Measurements from ENCODE around the gene PARD3B.

Gene PARD3B

DNA sequence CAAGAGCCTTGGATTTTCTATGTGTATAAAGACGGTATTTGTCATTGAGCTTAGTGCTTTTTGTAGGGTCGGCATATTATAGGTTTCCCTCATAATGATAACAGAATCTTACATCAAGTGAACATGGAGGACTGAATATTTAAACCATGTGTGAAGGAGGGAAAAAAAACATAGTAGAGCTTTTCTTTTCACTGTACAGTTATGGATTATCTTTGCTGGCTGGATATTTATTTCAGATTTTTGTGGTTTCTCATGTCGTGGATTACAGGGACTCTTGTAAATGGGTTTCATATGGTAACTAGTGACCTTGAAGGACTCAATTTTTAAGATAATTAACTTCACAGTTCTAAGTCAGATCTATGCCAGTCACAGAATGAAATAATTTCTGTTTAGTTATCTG, 806.8 kb downstream of the PARD3B start:
- no peaks in the 10 kb centered on the region for H3K9me3 ChIP-seq (replicated peaks; ENCODE audit: insufficient read depth, low read length)
- H3K27me3 ChIP-seq (replicated peaks; ENCODE audit: insufficient read depth, low read length) = no peaks in the 10 kb centered on the region
- H3K27ac ChIP-seq (ENCODE audit: low read length) = no peak overlapping the region
- H3F3A ChIP-seq (ENCODE audit: insufficient read depth, low read length) = no peaks in the 10 kb centered on the region
- no peak for DNase-seq
- TF ChIP-seq EZH2phosphoT487 (IDR thresholded peaks at IDR 0.05; ENCODE audit: low read length) = no peak
- no peak for TF ChIP-seq EZH2 (optimal IDR thresholded peaks at IDR 0.05; ENCODE audit: low read depth, low read length)
- TF ChIP-seq, protein P1, sequence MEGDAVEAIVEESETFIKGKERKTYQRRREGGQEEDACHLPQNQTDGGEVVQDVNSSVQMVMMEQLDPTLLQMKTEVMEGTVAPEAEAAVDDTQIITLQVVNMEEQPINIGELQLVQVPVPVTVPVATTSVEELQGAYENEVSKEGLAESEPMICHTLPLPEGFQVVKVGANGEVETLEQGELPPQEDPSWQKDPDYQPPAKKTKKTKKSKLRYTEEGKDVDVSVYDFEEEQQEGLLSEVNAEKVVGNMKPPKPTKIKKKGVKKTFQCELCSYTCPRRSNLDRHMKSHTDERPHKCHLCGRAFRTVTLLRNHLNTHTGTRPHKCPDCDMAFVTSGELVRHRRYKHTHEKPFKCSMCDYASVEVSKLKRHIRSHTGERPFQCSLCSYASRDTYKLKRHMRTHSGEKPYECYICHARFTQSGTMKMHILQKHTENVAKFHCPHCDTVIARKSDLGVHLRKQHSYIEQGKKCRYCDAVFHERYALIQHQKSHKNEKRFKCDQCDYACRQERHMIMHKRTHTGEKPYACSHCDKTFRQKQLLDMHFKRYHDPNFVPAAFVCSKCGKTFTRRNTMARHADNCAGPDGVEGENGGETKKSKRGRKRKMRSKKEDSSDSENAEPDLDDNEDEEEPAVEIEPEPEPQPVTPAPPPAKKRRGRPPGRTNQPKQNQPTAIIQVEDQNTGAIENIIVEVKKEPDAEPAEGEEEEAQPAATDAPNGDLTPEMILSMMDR (IDR thresholded peaks at IDR 0.05; ENCODE audit: low read length) = no peak
- H3K4me3 ChIP-seq (ENCODE audit: low read length) = no peak overlapping the region
- no peaks in the 10 kb centered on the region for H3K4me1 ChIP-seq (ENCODE audit: low read length)
- no peaks in the 10 kb centered on the region for H3K79me2 ChIP-seq (ENCODE audit: low read length)
- H3K36me3 ChIP-seq (replicated peaks; ENCODE audit: insufficient read depth, low read length) = no peaks in the 10 kb centered on the region
- H4K20me1 ChIP-seq (ENCODE audit: insufficient read depth, low read length) = no peaks in the 10 kb centered on the region
- no peaks in the 10 kb centered on the region for H3K9me2 ChIP-seq (replicated peaks; ENCODE audit: insufficient read depth, low read length)
- no peak overlapping the region for H2AFZ ChIP-seq (ENCODE audit: low read length)
- H3K9ac ChIP-seq (ENCODE audit: low read length) = no peak overlapping the region
- H3K4me2 ChIP-seq (ENCODE audit: low read depth, low read length) = no peak overlapping the region

DNA sequence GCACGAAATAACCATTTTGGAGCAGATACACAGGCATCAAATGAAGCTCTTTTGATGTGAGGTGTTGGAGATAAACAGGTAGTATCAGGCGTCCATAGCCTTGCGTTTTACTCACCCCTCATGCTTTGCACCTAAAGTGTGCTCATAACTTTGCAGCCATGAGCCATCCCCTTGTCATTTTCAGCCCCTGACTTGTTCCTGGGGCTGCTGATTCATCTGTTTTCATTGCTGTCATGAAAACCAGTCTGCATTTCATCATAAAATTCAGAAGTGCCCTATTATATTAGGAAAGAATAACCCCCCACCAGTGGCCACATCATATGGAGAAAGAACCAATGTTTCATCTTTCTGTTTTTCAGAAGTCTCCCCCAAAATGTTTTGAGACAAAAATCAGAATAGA, 807.3 kb downstream of the PARD3B start:
- H3F3A ChIP-seq (ENCODE audit: insufficient read depth, low read length) = no peaks in the 10 kb centered on the region
- no peak overlapping the region for H3K4me2 ChIP-seq (ENCODE audit: low read depth, low read length)
- H3K27me3 ChIP-seq (replicated peaks; ENCODE audit: insufficient read depth, low read length) = no peaks in the 10 kb centered on the region
- no peaks in the 10 kb centered on the region for H3K9me2 ChIP-seq (replicated peaks; ENCODE audit: insufficient read depth, low read length)
- no peaks in the 10 kb centered on the region for H3K79me2 ChIP-seq (ENCODE audit: low read length)
- DNase-seq = no peak
- TF ChIP-seq EZH2 (optimal IDR thresholded peaks at IDR 0.05; ENCODE audit: low read depth, low read length) = no peak
- TF ChIP-seq EZH2phosphoT487 (IDR thresholded peaks at IDR 0.05; ENCODE audit: low read length) = no peak
- TF ChIP-seq, protein P1 (IDR thresholded peaks at IDR 0.05; ENCODE audit: low read length) = no peak
- no peaks in the 10 kb centered on the region for H4K20me1 ChIP-seq (ENCODE audit: insufficient read depth, low read length)
- H2AFZ ChIP-seq (ENCODE audit: low read length) = no peak overlapping the region
- H3K36me3 ChIP-seq (replicated peaks; ENCODE audit: insufficient read depth, low read length) = no peaks in the 10 kb centered on the region
- H3K27ac ChIP-seq (ENCODE audit: low read length) = no peak overlapping the region
- H3K4me3 ChIP-seq (ENCODE audit: low read length) = no peak overlapping the region
- H3K4me1 ChIP-seq (ENCODE audit: low read length) = no peaks in the 10 kb centered on the region
- no peaks in the 10 kb centered on the region for H3K9me3 ChIP-seq (replicated peaks; ENCODE audit: insufficient read depth, low read length)
- H3K9ac ChIP-seq (ENCODE audit: low read length) = no peak overlapping the region

DNA sequence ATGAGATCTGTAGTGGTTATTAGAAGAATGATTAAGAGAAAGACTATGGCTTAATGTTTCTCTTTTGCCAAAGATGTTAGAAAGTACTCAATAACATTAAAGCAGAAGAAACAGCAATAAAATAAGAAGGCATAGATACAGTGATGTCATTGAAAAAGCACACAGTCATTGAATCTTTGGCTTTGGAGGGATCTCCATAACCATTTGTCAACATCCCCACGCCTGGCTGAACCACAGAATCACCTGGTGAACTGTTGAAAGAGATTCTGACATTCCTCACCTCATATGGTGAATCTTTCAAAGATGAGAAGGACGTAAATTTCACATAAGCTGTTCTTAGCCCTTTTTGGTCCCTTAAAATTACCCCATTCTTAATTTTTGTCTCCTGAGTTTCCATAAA, 812.5 kb downstream of the PARD3B start:
- Histone ChIP-seq H3K4me1 (ENCODE audit: low read length) (no peaks in the 10 kb centered on the region), H3K4me3 (ENCODE audit: low read length) (no peak overlapping the region), H3K27ac (ENCODE audit: low read length) (no peak overlapping the region), H3K27me3 (replicated peaks; ENCODE audit: insufficient read depth, low read length) (no peaks in the 10 kb centered on the region), H3F3A (ENCODE audit: insufficient read depth, low read length) (no peaks in the 10 kb centered on the region), H3K9ac (ENCODE audit: low read length) (no peak overlapping the region), H4K20me1 (ENCODE audit: insufficient read depth, low read length) (no peaks in the 10 kb centered on the region), H3K9me2 (replicated peaks; ENCODE audit: insufficient read depth, low read length) (no peaks in the 10 kb centered on the region), H3K4me2 (ENCODE audit: low read depth, low read length) (no peak overlapping the region), H3K36me3 (replicated peaks; ENCODE audit: insufficient read depth, low read length) (no peaks in the 10 kb centered on the region), H3K79me2 (ENCODE audit: low read length) (no peaks in the 10 kb centered on the region), H3K9me3 (replicated peaks; ENCODE audit: insufficient read depth, low read length) (no peaks in the 10 kb centered on the region), H2AFZ (ENCODE audit: low read length) (no peak overlapping the region)
- TF ChIP-seq EZH2 (optimal IDR thresholded peaks at IDR 0.05; ENCODE audit: low read depth, low read length) (no peak), EZH2phosphoT487 (IDR thresholded peaks at IDR 0.05; ENCODE audit: low read length) (no peak)
- TF ChIP-seq, protein P1 (IDR thresholded peaks at IDR 0.05; ENCODE audit: low read length) = no peak
- DNase-seq = no peak

Measured in MM.1S (cell line).